H9 (cell line): ENCODE results near the gene B9D1. TPM values are rescaled to one million over a fixed set of nuclear protein-coding genes. Genes with fewer than 3 reads are reported as not detected.

Experiments used
- DNase-seq: peaks from one replicate; pipeline ENCODE4 v3.0.0-alpha.2; 2017
- H2AFZ ChIP-seq: one replicate; pipeline ENCODE4 v1.6.1; 2013; ENCODE audit warnings: mild to moderate bottlenecking, low read length, control low read depth, moderate library complexity
- H2AK5ac ChIP-seq: 2 replicates; pipeline ENCODE4 v1.6.1; 2013; ENCODE audit warnings: low read length, control low read depth, mixed read lengths; ENCODE audit not compliant: insufficient read length
- H2BK120ac ChIP-seq: one replicate; pipeline ENCODE4 v1.6.1; 2013; ENCODE audit warnings: low read depth, mild to moderate bottlenecking, low read length, control low read depth, inconsistent platforms; ENCODE audit not compliant: poor library complexity, severe bottlenecking
- H2BK12ac ChIP-seq: 2 replicates; pipeline ENCODE4 v1.6.1; 2013; ENCODE audit warnings: low read length, control low read depth, mixed read lengths, low read depth; ENCODE audit not compliant: insufficient read length
- H2BK15ac ChIP-seq: 2 replicates; pipeline ENCODE4 v1.6.1; 2013; ENCODE audit warnings: low read depth, low read length, control low read depth
- H2BK20ac ChIP-seq: one replicate; pipeline ENCODE4 v1.6.1; 2013; ENCODE audit warnings: low read depth, mild to moderate bottlenecking, low read length, control low read depth, inconsistent platforms; ENCODE audit not compliant: poor library complexity, severe bottlenecking
- H2BK5ac ChIP-seq: 2 replicates; pipeline ENCODE4 v1.6.1; 2013; ENCODE audit warnings: low read length, control low read depth, mixed read lengths; ENCODE audit not compliant: insufficient read length
- H3K14ac ChIP-seq: 2 replicates; pipeline ENCODE4 v1.6.1; 2013; ENCODE audit warnings: low read length, control low read depth; ENCODE audit not compliant: insufficient read depth
- H3K18ac ChIP-seq: 2 replicates; pipeline ENCODE4 v1.6.1; 2013; ENCODE audit warnings: low read depth, mild to moderate bottlenecking, mixed read lengths, low read length, control low read depth; ENCODE audit not compliant: insufficient read length
- H3K23ac ChIP-seq: 2 replicates; pipeline ENCODE4 v1.6.1; 2013; ENCODE audit warnings: low read length, control low read depth, mixed read lengths, low read depth; ENCODE audit not compliant: insufficient read length
- H3K23me2 ChIP-seq: 2 replicates; pipeline ENCODE4 v1.6.1; 2013; ENCODE audit warnings: low read depth, mild to moderate bottlenecking, mixed read lengths, low read length, control low read depth; ENCODE audit not compliant: insufficient read length, poor library complexity, severe bottlenecking
- H3K27ac ChIP-seq: 2 replicates; pipeline ENCODE4 v1.5.1; 2013; ENCODE audit warnings: low read length, control low read depth, mixed read lengths, low read depth; ENCODE audit not compliant: insufficient read length
- H3K27me3 ChIP-seq: 2 replicates; pipeline ENCODE4 v1.6.1; 2013; ENCODE audit warnings: low read length, control low read depth, inconsistent platforms; ENCODE audit not compliant: insufficient read depth
- H3K4ac ChIP-seq: 2 replicates; pipeline ENCODE4 v1.6.1; 2013; ENCODE audit warnings: low read depth, mild to moderate bottlenecking, control low read depth, inconsistent platforms, low read length, moderate library complexity
- H3K4me1 ChIP-seq: 2 replicates; pipeline ENCODE4 v1.6.1; 2013; ENCODE audit warnings: low read length, control low read depth, inconsistent platforms; ENCODE audit not compliant: insufficient read depth
- H3K4me2 ChIP-seq: 2 replicates; pipeline ENCODE4 v1.6.1; 2013; ENCODE audit warnings: low read length, control low read depth, mixed read lengths; ENCODE audit not compliant: insufficient read length, insufficient read depth
- H3K56ac ChIP-seq: 2 replicates; pipeline ENCODE4 v1.6.1; 2013; ENCODE audit warnings: low read depth, mild to moderate bottlenecking, mixed read lengths, low read length, control low read depth; ENCODE audit not compliant: insufficient read length
- H3K79me1 ChIP-seq: 2 replicates; pipeline ENCODE4 v1.6.1; 2013; ENCODE audit warnings: low read depth, mild to moderate bottlenecking, moderate library complexity, low read length, control low read depth, inconsistent platforms; ENCODE audit not compliant: insufficient read depth, poor library complexity, severe bottlenecking
- H3K79me2 ChIP-seq: 2 replicates; pipeline ENCODE4 v1.6.1; 2013; ENCODE audit warnings: low read length, control low read depth, inconsistent platforms; ENCODE audit not compliant: insufficient read depth
- H3K9ac ChIP-seq: 2 replicates; pipeline ENCODE4 v1.6.1; 2013; ENCODE audit warnings: low read length, control low read depth, mixed read lengths; ENCODE audit not compliant: insufficient read length; ENCODE audit errors: extremely low read depth
- H3K9me3 ChIP-seq: one replicate; pipeline ENCODE4 v1.6.1; 2013; ENCODE audit warnings: low read depth, low read length, inconsistent platforms; ENCODE audit not compliant: control insufficient read depth
- H3T11ph ChIP-seq: one replicate; pipeline ENCODE4 v1.6.1; 2013; ENCODE audit warnings: mild to moderate bottlenecking, low read length, control low read depth, inconsistent platforms
- H4K20me1 ChIP-seq: one replicate; pipeline ENCODE4 v1.6.1; 2013; ENCODE audit not compliant: control insufficient read depth, insufficient read length, insufficient read depth
- H4K5ac ChIP-seq: 2 replicates; pipeline ENCODE4 v1.6.1; 2013; ENCODE audit warnings: low read depth, mild to moderate bottlenecking, mixed read lengths, low read length, control low read depth; ENCODE audit not compliant: insufficient read length
- H4K8ac ChIP-seq: replicated peaks from 2 replicates; pipeline ENCODE4 v1.6.1; 2013; ENCODE audit warnings: low read length, control low read depth, mixed read lengths, low read depth; ENCODE audit not compliant: insufficient read length
- H4K91ac ChIP-seq: 2 replicates; pipeline ENCODE4 v1.6.1; 2013; ENCODE audit warnings: low read depth, mild to moderate bottlenecking, moderate library complexity, mixed read lengths, low read length, control low read depth; ENCODE audit not compliant: insufficient read length
- H3K27ac Mint-ChIP-seq, 3 experiments: 2 replicates in 2 of 3; 3 replicates in 1 of 3; pipeline ENCODE4 v1.8.0; 2020 to 2021; ENCODE audit warnings: mixed read lengths in 3 of 3, mild to moderate bottlenecking in 1 of 3, moderate library complexity in 1 of 3
- H3K27me3 Mint-ChIP-seq: 2 replicates; pipeline ENCODE4 v1.8.0; 2021; ENCODE audit warnings: low read depth, mild to moderate bottlenecking, moderate library complexity, mixed read lengths
- H3K36me3 Mint-ChIP-seq, 3 experiments: 2 replicates in 2 of 3; 3 replicates in 1 of 3; pipeline ENCODE4 v1.8.0; 2020 to 2021; ENCODE audit warnings: low read depth in 3 of 3, mixed read lengths in 3 of 3; ENCODE audit not compliant: insufficient read depth in 1 of 3
- H3K4me1 Mint-ChIP-seq, 2 experiments: 2 replicates each; pipeline ENCODE4 v1.8.0; 2020; ENCODE audit warnings: mixed read lengths in 2 of 2
- H3K4me3 Mint-ChIP-seq, 2 experiments: 2 replicates in 1 of 2; 3 replicates in 1 of 2; pipeline ENCODE4 v1.8.0; 2020 to 2021; ENCODE audit warnings: mild to moderate bottlenecking in 2 of 2, mixed read lengths in 2 of 2, moderate library complexity in 1 of 2
- H3K9me3 Mint-ChIP-seq, 2 experiments: 2 replicates in 1 of 2; 3 replicates in 1 of 2; pipeline ENCODE4 v1.8.0; 2020; ENCODE audit warnings: mild to moderate bottlenecking in 2 of 2, mixed read lengths in 2 of 2, moderate library complexity in 1 of 2
- WGBS: extraction: QIAGEN DNeasy Blood & Tissue Kit; methylation state at CpG from one replicate; pipeline ENCODE4 v1.1.7; 2013; ENCODE audit warnings: missing lambda C conversion rate, low lambda C conversion rate, mixed read lengths; ENCODE audit not compliant: insufficient read length; ENCODE audit errors: extremely low coverage; 5-methylcytosine and 5-hydroxymethylcytosine counted together
- total RNA-seq: library from RNA; stranded (reverse); gene quantifications from 2 replicates; pipeline ENCODE4 v1.2.1, GENCODE V29; 2021
- TF ChIP-seq, protein P1 (sequence below): fragments of 200-600 bp; sonication (generic); conservative IDR thresholded peaks from 3 replicates; pipeline ENCODE4 v1.8.0; 2021; ENCODE audit warnings: antibody characterized with exemption, mild to moderate bottlenecking

Gene B9D1
- total RNA-seq, 1 experiment from 2014 or later = 30.4 TPM

DNA sequence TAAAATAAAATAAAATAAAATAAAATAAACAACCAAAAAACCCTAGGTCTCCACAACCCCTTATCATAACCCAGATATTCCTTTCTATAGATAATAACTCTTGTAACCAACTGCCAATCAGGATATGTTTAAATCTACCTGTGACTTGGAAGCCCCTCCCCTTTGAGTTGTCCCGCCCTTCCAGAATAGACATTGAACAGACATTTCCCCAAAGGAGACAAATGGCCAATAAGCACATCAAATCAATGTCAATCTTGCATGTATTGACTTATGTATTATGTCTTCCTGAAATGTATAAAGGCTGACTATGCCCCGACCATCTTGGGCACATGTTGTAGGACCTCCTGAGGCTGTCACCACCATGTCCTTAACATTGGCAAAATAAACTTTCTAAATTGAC, 14.3 kb upstream of the B9D1 start:
- peaks cover 7% of the 10 kb centered on the region for H3K23me2 ChIP-seq
- no peaks in the 10 kb centered on the region for H3K9me3 ChIP-seq
- no peaks in the 10 kb centered on the region for H3K9me3 Mint-ChIP-seq
- H3K36me3 Mint-ChIP-seq = peaks cover 20 to 32% (median 28%) of the 10 kb centered on the region in 3 experiments; a peak in 6 of 7 replicates
- H3K9ac ChIP-seq = peak overlapping the region; percentile 73
- peak overlapping the region; percentile 93 for H3K4me2 ChIP-seq
- H3K4me3 Mint-ChIP-seq = peak overlapping the region; percentile 97 to 98
- H2AK5ac ChIP-seq = no peak overlapping the region
- WGBS = no CpG with 5 or more reads among the region's 2 CpGs
- H3K79me2 ChIP-seq = peaks cover 4% of the 10 kb centered on the region; the same call in 1 of the 2 replicates
- no peak overlapping the region for H3K14ac ChIP-seq
- H3K23ac ChIP-seq = no peak overlapping the region
- H3K4me1 ChIP-seq = peaks cover 2% of the 10 kb centered on the region; the same call in 1 of the 2 replicates
- no peaks in the 10 kb centered on the region for H3K27me3 ChIP-seq
- no peak overlapping the region for H3K27ac ChIP-seq
- peak overlapping the region; percentile 73 to 99 (median 98); a peak in 6 of 7 replicates for H3K27ac Mint-ChIP-seq
- no peak overlapping the region for H4K91ac ChIP-seq
- no peak overlapping the region for H2BK20ac ChIP-seq
- TF ChIP-seq, protein P1, sequence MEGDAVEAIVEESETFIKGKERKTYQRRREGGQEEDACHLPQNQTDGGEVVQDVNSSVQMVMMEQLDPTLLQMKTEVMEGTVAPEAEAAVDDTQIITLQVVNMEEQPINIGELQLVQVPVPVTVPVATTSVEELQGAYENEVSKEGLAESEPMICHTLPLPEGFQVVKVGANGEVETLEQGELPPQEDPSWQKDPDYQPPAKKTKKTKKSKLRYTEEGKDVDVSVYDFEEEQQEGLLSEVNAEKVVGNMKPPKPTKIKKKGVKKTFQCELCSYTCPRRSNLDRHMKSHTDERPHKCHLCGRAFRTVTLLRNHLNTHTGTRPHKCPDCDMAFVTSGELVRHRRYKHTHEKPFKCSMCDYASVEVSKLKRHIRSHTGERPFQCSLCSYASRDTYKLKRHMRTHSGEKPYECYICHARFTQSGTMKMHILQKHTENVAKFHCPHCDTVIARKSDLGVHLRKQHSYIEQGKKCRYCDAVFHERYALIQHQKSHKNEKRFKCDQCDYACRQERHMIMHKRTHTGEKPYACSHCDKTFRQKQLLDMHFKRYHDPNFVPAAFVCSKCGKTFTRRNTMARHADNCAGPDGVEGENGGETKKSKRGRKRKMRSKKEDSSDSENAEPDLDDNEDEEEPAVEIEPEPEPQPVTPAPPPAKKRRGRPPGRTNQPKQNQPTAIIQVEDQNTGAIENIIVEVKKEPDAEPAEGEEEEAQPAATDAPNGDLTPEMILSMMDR = no peak
- H3K27me3 Mint-ChIP-seq = no peaks in the 10 kb centered on the region
- no peak overlapping the region for H4K5ac ChIP-seq
- no peak overlapping the region for H3K56ac ChIP-seq
- no peak overlapping the region for H2BK12ac ChIP-seq
- H2BK120ac ChIP-seq = no peak overlapping the region
- no peaks in the 10 kb centered on the region for H4K20me1 ChIP-seq
- no peak overlapping the region for H4K8ac ChIP-seq
- no peak overlapping the region for H2AFZ ChIP-seq
- no peak overlapping the region for H2BK15ac ChIP-seq
- H3K79me1 ChIP-seq = peaks cover 6% of the 10 kb centered on the region
- H3T11ph ChIP-seq = no peak overlapping the region
- peaks cover 13 to 29% of the 10 kb centered on the region in 2 experiments for H3K4me1 Mint-ChIP-seq
- no peak for DNase-seq
- H3K4ac ChIP-seq = no peak overlapping the region
- no peak overlapping the region for H3K18ac ChIP-seq
- no peak overlapping the region for H2BK5ac ChIP-seq
